UCSD-AML1 (cell line): ENCODE results near the gene LBH.

Source experiments
- DNase-seq: peaks from one replicate; lab custom pipeline; 2025; ENCODE audit not compliant: unreplicated experiment; lab: John Stamatoyannopoulos, UW

Gene LBH

DNA sequence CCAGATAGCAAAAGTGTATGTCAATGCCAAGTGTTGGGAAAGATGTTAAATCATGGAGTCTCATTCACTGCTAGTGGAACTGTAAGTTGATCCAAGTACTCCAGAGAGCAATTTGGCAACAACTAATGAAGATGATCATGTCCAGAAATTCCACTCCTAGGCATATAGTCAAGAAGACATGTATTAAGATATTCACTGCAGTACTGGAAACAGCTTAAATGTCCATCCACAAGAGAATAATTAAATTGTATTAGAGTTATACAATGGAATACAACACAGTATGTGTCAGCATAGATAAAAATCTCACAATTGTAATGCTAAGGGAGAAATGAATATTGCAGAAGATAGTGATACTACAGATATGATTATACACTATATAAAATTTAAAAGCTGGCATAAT is 15.2 kb upstream of the LBH start:
- DNase-seq: no peak

DNA sequence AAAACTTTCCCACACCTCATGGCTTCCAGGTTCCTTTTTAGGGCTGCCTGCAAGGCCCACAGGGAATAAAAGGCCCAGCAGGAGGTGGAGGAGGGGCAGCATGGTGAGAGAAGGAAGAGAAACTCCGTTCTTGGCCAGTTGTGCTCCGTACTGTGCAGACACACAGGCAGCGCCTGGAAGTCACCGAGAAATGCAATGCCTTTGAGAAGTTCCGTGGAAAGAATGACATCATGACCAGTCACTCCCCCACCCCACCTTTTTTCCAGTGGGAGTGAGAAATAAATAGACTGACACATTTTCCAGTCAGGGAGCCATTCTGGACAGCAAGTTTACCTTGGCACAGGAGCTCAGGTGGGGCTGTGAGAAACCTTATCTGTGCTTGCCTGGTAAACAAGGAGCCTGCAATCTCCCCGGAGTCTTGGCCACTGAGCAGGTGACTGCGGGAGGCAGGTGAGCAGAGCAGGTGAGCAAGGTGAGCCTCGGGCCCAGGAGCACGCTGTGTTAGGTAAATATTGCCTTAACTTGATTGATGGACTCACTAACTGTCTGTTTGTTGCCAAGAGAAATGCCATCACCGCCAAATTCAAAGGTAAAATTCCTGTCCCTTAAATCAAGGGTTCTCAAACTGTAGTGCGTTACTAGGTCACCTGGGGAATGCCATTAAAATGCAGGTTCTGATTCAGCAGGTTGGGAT is 13.5 kb upstream of the LBH start:
- no peak for DNase-seq

DNA sequence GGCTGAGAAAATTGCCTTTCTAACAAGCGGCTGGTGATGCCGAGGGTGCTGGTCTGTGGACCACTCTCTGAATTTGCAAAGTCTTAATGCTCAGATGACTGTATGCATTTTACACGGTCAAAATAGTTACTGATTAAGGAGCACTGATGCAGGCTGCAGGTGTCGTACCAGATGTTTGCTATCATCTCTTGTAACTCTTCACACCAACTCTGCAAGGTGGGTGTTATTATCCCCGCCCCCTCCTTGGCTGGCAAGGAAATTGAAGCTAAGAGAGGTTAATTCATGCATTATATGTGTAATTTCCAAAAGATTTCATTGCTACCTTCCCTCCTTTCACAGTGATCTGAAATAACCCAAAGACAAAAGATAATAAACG is 13.0 kb upstream of the LBH start:
- DNase-seq: no peak

DNA sequence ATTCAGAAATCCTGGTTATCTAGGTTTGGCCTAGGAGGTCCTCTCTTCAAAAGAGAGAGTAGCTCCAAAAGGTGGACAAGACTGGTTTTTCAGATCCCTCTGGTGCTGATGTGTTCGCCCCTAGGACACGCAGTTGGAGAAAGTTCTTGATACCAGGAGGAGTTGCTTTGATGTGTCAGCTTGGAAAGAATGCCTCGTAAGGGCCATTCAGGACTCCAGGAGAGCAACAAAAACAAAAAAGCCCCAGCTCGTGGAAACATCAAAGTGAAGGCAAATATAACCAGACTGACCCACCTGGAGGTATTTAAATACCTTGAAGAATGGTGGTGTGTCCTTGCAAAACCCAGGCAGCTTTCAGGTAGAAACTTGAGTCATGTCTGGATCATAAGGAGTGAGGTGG is 12.5 kb upstream of the LBH start:
- DNase-seq: no peak

DNA sequence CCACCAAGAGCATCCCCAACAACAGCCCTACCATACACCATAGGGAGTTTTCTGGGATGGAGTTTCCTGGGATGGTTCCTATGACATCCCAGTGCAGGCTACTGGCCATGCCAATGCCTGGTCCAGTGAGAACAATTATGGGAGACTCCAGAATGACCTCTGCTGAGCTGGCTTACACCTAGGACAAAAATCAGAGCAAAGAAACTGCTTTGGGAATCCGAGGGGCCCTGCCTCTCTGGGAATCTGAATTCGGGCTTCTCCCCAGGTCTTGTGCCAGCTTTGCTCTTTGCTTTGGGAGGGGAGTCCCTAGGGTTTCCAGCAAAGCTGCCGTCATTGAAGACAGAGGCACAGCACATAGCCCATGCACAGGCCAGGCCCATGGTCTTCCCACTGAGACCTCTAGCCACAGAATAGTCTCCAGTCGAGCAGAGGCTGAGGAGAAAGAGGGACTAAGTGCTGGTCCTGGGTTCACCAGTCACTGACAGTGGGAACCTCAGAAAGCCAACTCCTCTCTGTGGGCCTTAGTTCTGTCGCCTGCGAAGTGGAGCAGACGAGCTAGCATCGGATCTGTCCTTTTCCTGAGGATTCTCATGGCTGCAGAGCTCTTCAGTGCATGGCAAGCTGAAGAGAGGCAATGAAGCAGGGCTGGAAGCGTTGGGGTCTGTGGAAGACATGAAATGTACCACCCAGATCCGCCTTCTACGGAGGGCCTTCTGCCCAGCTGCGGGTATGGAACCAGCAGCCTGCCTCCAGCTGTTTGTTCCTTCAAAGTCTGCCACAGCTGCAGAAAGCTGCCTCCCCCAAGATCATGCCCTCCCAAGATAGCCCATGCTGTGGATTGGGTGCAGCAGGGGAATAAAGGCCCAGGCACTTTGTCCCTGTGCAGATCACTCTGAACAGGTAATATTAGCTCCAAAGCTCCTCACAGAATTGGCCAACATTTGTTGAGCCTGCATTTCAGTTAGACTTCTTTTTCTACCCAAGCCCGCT is 11.2 kb upstream of the LBH start:
- DNase-seq: no peak

DNA sequence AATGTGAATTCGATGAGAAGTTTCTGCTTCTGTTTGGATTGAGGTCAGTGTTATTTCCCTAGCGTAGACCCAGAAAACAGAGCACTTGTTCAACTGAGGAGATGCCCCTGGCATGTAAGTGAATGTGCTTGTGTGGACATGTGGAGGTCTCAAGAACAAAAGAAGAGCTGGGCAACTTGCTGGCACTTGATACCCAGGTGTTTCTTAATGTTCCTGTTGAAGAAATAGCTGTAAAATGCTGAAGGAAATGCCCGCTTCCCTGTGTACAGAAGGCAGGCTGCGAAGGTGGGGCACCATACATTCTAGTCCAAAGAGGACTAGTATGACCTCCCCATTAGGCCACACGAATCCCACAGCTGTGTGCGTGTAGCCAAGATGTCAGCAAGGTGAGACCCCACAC is 9.8 kb upstream of the LBH start:
- DNase-seq: no peak

DNA sequence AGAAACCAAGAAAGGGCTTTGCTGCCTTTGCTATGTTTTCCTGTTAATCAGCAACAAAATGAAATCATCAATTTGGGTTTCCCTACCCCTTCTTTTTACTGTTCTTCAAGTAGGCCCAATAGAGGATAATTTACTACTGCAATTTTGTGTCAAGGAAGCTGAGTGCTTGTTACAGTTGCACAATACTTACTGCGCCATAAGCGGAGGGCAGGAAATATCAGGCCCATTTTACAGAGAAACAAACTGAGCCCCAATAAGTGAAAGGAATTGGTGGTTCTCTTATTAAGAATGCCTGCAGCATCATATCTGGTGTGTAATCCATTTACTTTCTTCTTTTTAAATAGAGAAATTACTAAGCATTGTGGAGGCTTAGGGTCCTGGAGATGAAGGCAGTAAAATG is 9.3 kb upstream of the LBH start:
- DNase-seq: no peak

DNA sequence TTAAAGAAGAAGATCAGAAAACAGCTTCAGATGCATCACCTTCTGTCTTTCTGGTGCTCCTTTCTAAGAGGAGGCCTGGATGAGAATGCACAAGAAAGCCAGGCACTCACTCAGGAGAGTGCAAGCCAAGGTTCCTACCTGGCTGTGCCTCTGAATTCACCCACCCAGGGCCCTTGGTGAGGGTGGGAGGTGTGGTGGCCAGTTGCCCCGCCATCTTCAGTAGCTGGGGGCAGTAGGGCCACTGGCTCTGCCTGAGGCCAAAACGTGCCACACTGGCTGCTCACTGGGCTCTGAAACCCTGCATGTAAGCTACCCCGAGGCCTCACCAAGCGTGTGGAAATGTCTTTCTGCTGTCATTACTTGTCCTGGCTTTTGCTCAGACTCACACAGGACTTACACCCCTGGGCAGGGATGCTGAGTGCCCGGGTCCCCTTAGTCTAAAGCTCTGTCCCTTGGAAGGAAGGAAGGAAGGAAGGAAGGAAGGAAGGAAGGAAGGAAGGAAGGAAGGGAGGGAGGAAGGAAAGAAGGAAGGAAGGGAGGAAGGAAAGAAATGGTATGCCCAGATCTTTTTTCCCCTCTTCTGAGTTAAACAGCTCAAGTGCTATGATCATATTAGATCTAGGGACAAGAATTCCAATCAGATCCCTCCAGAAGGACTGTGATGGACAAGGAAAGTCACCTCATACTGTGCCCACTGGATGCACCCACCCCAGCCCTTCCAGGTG is 8.5 kb upstream of the LBH start:
- DNase-seq: no peak

DNA sequence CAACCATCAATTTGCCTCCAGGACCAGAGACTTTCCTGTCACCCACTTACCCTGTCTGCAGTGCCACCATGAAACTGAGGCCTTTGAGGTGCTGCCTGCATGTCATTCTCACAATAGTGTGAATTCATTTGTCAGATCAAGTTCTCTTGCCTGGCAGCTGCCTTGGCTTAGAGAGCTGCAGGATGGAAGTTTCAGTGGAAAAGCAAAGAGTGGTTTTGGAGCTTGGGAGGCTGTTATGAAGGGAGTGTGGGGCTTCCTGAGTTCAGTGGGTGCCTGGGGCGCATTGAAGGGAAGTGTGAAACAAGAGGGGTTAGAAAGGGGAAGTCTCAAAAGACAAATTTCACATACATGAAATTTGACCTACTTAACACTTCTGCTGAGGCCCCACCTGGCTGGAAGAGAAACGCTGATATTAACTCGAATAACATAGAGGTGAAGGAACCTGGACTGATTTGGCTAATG is 7.9 kb upstream of the LBH start:
- DNase-seq: no peak

DNA sequence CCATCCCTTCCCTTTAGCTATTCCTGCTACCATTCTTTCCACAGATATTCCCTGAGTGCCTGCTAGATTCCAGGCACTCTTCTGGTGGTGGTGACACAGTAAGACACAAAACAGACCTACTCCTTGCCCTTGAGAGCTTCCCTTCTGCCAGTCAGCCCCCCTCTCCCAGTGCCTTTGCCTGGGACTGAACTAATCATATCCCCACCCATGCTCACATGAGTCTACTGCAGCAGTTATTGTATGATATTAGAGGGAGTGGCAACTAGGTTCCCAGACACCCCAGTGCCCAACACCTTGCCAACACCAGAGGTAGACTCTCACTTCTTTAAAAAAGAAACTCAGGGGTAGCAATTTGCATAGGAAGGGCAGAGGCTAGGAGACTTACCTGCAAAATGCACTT is 7.2 kb upstream of the LBH start:
- DNase-seq: no peak

DNA sequence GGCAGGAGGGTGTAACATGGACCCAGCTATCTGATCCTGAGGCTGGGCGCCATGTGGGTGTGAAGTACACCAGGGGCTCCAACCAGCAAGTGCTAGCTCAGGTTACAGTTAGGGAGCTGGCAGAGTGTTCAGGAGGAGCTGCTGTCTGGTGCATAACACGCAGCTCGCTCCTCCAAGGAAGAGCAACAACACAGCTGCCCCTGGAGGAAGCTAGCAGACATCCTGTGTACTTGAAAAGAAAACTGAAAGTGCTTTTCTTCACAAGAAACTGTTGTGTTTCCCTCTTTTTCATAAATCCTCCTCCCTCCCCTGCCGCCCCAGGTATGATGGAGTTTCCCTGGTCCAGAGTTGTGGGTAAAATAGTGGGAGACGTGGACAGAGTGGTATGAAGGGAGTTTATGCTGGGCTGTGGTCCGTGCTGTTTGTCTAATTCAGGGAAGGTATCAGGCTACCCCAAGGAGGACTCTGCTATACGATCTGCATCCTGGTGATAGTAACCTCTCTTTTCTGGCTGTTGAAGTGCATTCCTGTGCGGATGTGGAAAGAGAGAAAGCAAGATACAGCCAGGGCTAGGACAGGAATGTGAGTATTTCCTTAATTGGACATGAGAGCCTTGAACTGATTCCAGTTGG is 6.1 kb upstream of the LBH start:
- peak; percentile 50 for DNase-seq

DNA sequence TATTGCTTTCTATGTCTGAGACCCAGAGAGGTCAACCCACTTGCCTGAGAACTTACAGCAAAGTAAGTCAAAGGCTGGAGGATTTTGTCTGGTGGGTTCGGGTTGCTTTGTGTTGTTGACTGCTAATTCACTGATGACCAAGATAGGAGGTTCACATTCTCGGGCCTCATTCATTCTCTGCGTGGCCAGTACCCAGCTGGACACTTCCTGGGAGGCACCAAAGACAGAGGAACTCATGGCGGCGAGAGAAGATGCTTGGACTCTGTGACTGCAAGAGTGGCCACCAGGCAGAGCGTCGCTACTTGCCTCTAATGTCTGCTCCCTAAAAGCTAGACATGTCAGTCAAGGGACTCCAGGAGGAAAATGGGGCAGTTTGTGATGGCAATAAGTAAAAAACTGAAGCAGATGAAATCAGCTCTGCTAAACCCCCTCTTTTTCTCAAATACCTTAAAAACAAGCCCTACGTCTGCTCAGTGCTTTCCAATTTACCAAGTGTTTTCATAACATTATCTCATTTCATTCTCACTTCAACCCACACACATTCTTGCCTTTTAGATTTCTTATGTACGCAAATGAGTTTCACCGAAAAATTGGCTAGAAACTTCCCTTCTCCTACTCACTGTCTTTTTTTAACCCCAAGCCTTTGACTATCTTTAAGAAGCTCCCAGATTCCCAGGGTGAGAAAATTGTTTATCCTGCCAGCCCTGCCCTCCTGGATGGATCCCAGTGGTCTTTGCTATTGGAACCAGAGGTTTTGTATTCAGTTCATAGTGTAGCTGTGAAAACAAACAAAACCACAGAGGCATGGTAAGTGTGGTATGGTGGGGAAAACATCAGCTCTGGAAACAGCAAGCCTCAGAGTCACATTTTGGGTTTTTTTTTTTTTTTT is 4.9 kb upstream of the LBH start:
- DNase-seq: no peak

DNA sequence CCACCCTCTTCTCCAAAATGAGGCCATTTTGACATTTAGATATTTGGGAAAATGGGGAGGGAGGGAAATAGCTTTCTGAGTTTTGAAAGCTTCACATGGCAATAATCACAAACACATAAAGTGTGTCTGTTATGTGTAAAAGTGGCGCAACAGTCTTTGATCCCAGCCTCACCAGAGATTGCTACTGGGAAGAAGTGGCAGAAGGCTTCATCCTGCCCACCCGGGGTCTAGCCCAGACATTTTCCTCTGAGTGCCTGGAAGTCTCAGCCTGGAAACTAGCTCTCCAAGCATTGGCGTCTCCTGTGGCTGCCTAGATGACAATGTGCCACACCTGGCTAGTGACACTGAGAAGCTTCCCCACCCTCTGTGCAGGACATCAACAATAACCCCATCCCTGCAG is 1.7 kb upstream of the LBH start:
- DNase-seq: no peak

DNA sequence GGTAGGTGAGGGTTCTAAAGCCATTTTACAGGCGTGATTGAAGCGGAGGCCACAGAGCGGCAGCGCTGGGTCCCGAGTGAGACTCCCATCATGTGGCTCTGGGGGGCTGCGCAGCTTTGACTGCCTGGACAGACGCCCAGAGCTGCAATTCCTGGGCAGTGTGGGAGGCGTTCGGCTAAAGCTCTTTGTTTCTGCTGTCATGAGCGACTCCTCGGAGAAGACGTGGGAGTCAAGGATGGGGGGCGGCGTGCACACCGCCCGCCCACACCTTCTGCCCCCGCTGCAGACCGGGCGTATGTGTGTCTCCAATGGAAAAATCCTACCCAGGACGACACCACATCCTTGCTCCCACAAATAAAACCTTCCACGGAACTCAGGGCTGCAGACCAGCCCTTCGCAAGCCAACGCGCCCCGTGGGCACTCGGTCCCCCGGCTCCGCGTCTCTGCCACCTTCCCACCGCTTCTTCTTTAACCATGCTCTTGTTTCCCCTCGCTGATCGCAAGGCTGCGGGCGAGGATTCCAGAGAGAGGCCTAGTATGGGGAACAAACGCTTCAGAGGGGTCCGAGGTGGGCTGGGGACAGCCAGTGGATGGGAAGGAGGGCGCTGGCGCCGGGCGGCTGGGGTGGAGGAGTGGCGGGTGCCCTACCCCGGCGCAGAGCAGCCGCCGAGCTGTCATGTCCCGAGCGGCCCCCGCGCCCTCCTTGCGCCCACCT is 680 bp upstream of the LBH start:
- no peak for DNase-seq

DNA sequence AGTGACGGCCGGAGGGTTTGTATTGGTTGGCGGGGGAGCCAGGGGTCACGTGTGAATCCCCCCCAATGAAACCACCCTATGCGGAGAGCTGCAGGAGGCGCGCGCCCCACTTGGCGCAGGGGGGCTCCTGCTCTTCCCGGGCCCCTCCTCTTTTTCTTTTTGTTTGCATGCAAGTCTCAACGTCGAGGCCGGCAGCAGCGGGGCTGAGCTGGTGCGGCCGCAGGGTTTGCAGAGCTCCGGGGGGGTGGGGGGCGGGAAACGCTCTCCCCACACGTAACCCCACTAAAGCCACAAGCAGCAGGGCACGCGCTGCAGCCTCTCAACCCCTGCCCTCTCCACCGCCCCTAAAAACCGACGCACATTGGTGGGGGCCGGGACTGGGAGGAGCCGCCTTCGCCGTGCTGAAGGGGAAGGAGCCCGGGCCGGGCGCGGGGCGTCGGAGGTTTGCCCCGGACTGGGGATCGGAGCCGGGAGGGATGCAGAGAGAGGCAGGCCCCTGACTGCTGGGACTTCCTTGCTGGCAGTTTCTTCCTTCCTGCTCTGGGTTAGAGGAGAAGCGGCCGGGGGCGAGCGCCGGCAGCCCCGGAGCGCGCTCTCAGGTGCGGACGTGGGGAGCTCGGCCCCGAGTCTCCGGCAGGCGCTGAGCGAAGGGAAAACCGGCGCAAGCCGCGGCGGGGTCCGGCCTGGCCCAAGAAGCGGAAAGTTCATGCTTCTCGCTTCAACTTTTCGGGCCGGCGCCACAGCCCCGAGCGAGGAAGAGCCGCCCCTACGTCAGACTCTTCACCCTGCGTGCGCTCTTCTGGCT is 864 bp downstream of the LBH start:
- peak; percentile 68 for DNase-seq

DNA sequence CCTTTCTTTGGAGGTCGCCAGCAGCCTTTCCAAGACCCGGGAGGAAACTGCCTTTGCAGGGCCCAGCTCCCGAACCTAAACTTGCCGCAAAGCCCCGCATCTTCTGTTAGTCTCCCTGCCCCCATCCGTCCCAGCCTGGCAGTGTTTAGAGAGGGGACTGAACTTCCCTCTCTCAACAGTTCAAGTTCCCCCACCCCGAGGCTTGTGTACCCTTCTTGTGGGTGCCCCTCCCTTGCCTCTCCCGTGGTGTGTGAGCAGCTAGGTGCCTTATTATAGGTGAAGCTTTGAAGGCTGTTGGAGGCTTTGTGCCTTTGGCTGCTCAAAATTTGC is 1.4 kb downstream of the LBH start:
- DNase-seq: peak; percentile 68

DNA sequence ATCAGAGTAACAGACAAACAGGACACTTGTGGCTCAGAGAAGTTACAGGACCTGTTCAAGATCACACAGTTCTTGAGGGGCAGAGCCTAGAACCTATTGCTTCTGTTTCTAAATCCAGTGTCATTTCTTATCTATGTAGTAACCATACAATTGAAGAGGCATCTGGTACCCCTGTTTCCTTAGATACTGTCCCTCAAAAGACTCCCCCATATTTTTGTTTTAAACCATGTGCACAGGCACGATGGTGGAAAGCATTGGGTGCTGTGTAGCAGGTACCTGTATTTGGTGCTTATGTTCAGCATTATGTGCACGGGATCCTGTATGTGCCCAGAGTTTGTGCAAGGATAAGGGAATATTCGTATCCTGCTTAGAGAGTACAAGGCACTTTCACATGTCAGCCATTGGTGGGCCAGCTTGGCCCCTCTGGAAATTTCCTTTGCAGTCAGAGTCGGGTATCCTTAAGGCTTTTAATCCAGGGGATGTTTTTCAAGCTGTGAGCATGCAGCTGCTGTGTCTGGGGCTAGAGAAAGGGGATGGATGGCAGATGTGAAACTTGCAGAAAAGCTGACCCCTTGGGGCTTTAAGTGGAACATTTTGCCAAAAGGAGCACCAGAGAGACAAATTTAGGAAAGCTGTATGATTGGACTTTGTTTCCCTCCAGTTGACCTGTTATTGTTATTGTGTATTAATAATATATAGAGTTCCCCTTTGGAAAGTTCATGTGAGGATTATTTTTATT is 2.1 kb downstream of the LBH start:
- DNase-seq: no peak
